Measurements from ENCODE around the gene KLK7.

- no peak for TF ChIP-seq CTCF (IDR thresholded peaks at IDR 0.05; ENCODE audit: borderline replicate concordance, extremely low read depth, low read length, poor library complexity, severe bottlenecking)
- TF ChIP-seq EZH2 (IDR thresholded peaks at IDR 0.05; ENCODE audit: borderline replicate concordance, low read depth, low read length, severe bottlenecking) = no peak
Measured at GRCh38 chr19:51024924-51025323, 41.2 kb upstream of the KLK7 start.

Data from DND-41 (cell line).